Keratinocyte (primary cell): ENCODE results near the gene EYS. TPM values are rescaled to one million over a fixed set of nuclear protein-coding genes. Genes with fewer than 3 reads are reported as not detected.

Source experiments
- DNase-seq: peaks from one replicate; pipeline ENCODE4 v3.0.0-alpha.2; 2011; ENCODE audit warnings: low read depth, missing footprints, low spot score
- FAIRE-seq: peaks from 2 replicates; lab custom pipeline; 2011; peaks lifted over from hg19 to GRCh38; lab: Jason Lieb, UNC
- H2AFZ ChIP-seq: 2 replicates; pipeline ENCODE4 v1.6.0; 2012; ENCODE audit warnings: low read length, control low read depth, inconsistent platforms; ENCODE audit not compliant: control insufficient read depth
- H3K27ac ChIP-seq: 2 replicates; pipeline ENCODE4 v1.5.1; 2011; ENCODE audit warnings: low read length; ENCODE audit not compliant: control insufficient read depth, insufficient read depth
- H3K27me3 ChIP-seq: 3 replicates; pipeline ENCODE4 v1.6.0; 2011; ENCODE audit warnings: low read length; ENCODE audit not compliant: control insufficient read depth, insufficient read depth; ENCODE audit errors: extremely low read depth
- H3K36me3 ChIP-seq, 2 experiments: 2 replicates in 1 of 2; 3 replicates in 1 of 2; pipeline ENCODE4 v1.5.1; 2011; ENCODE audit warnings: low read length in 2 of 2, mild to moderate bottlenecking in 1 of 2; ENCODE audit not compliant: control insufficient read depth in 2 of 2, insufficient read depth in 2 of 2; ENCODE audit errors: extremely low read depth in 1 of 2
- H3K4me1 ChIP-seq: 3 replicates; pipeline ENCODE4 v1.5.1; 2011; ENCODE audit warnings: low read length; ENCODE audit not compliant: control insufficient read depth, insufficient read depth; ENCODE audit errors: extremely low read depth
- H3K4me2 ChIP-seq: 3 replicates; pipeline ENCODE4 v1.6.0; 2011; ENCODE audit warnings: low read depth, low read length; ENCODE audit not compliant: control insufficient read depth, insufficient read depth; ENCODE audit errors: extremely low read depth
- H3K4me3 ChIP-seq, 3 experiments: fragments of 200-600 bp in 1 of 3; sonication (generic) in 1 of 3; 2 replicates in 2 of 3; 3 replicates in 1 of 3; pipeline ENCODE4 v1.5.1; 2011 to 2016; ENCODE audit warnings: low read length in 3 of 3, mild to moderate bottlenecking in 3 of 3, control low read depth in 2 of 3, inconsistent platforms in 1 of 3, low read depth in 1 of 3, mixed read lengths in 1 of 3, mixed run types in 1 of 3, moderate library complexity in 1 of 3; ENCODE audit not compliant: control insufficient read depth in 2 of 3, insufficient read depth in 2 of 3; ENCODE audit errors: extremely low read depth in 1 of 3
- H3K79me2 ChIP-seq: 2 replicates; pipeline ENCODE4 v1.6.0; 2012; ENCODE audit warnings: low read length; ENCODE audit not compliant: control insufficient read depth, insufficient read depth
- H3K9ac ChIP-seq: 3 replicates; pipeline ENCODE4 v1.6.0; 2011; ENCODE audit warnings: low read length; ENCODE audit not compliant: control insufficient read depth, insufficient read depth; ENCODE audit errors: extremely low read depth
- H3K9me1 ChIP-seq: 3 replicates; pipeline ENCODE4 v1.6.0; 2011; ENCODE audit warnings: low read length; ENCODE audit not compliant: control insufficient read depth, insufficient read depth; ENCODE audit errors: extremely low read depth
- H3K9me3 ChIP-seq: 2 replicates; pipeline ENCODE4 v1.5.1; 2012; ENCODE audit warnings: low read depth, low read length; ENCODE audit not compliant: control insufficient read depth
- H4K20me1 ChIP-seq: 3 replicates; pipeline ENCODE4 v1.6.0; 2011; ENCODE audit warnings: low read length; ENCODE audit not compliant: control insufficient read depth, insufficient read depth; ENCODE audit errors: extremely low read depth
- EZH2 ChIP-seq: IDR thresholded peaks from one replicate; pipeline ENCODE4 v1.6.1; 2012; ENCODE audit warnings: inconsistent platforms, mild to moderate bottlenecking, low read length, moderate library complexity
- dilution Hi-C: fragments of 300-500 bp; cut with MboI; formaldehyde crosslinking; loops from one replicate; pipeline ENCODE4 v1.7.0; 2020; ENCODE audit warnings: low sequenced_read_pairs; ENCODE audit not compliant: extremely low pct_ligation_motif_present
- polyA plus RNA-seq, 5 experiments: library from polyadenylated mRNA; depleted of rRNA in 3 of 5; stranded (reverse) in 3 of 5; stranded (forward) in 1 of 5; unstranded in 1 of 5; fragments of >200 nt; gene quantifications; 1 replicate in 1 of 5; 2 replicates in 3 of 5; 3 replicates in 1 of 5; pipeline versions ENCODE4 v1.2.1 to v1.2.3, GENCODE V29; 2011 to 2012; ENCODE audit warnings: missing spikeins in 2 of 5, low read depth in 1 of 5, low replicate concordance in 1 of 5
- TF ChIP-seq, protein P1 (sequence below), 3 experiments: IDR thresholded peaks in 1 of 3; conservative IDR thresholded peaks in 1 of 3; optimal IDR thresholded peaks in 1 of 3; 2 replicates in 2 of 3; 3 replicates in 1 of 3; pipeline versions ENCODE3 to v1.5.1; 2011; ENCODE audit warnings: low read length in 3 of 3, mild to moderate bottlenecking in 3 of 3, moderate library complexity in 2 of 3, control low read depth in 1 of 3, inconsistent platforms in 1 of 3; ENCODE audit not compliant: insufficient read depth in 2 of 3; ENCODE audit errors: extremely low read depth in 1 of 3

The EYS gene
- polyA plus RNA-seq, 1 donor (not counting 4 experiments of a cell fraction or from before 2014, with no cell fraction given) = 0.34 TPM

DNA sequence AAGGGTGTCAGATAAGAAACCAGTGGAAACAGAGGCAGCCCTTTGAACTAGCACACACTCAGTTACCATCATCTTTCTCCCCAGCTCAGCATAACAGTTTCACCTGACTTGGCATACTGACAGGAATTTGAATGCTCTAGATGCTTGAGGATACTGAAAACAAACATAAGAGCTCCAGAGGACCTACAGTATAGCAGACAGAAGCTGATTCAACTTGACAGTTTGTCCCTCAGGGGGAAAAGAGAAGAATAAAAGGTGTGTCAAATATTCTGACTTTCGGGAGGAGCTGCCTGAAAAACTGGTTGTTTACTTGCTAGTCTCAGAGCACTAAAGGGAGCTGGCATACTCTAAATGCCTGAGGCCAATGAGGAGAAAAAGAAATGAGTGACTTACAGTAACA, 35.1 kb downstream of the EYS start:
- H3K27ac ChIP-seq = no peak overlapping the region
- no peak for FAIRE-seq
- TF ChIP-seq, protein P1, sequence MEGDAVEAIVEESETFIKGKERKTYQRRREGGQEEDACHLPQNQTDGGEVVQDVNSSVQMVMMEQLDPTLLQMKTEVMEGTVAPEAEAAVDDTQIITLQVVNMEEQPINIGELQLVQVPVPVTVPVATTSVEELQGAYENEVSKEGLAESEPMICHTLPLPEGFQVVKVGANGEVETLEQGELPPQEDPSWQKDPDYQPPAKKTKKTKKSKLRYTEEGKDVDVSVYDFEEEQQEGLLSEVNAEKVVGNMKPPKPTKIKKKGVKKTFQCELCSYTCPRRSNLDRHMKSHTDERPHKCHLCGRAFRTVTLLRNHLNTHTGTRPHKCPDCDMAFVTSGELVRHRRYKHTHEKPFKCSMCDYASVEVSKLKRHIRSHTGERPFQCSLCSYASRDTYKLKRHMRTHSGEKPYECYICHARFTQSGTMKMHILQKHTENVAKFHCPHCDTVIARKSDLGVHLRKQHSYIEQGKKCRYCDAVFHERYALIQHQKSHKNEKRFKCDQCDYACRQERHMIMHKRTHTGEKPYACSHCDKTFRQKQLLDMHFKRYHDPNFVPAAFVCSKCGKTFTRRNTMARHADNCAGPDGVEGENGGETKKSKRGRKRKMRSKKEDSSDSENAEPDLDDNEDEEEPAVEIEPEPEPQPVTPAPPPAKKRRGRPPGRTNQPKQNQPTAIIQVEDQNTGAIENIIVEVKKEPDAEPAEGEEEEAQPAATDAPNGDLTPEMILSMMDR (optimal IDR thresholded peaks at IDR 0.05 in 1 of 3, IDR thresholded peaks at IDR 0.05 in 1 of 3, conservative IDR thresholded peaks at IDR 0.05 in 1 of 3; ENCODE audit: extremely low read depth in 1 of 3, insufficient read depth in 2 of 3, low read length in 3 of 3) = no peak
- TF ChIP-seq EZH2 = no peak

DNA sequence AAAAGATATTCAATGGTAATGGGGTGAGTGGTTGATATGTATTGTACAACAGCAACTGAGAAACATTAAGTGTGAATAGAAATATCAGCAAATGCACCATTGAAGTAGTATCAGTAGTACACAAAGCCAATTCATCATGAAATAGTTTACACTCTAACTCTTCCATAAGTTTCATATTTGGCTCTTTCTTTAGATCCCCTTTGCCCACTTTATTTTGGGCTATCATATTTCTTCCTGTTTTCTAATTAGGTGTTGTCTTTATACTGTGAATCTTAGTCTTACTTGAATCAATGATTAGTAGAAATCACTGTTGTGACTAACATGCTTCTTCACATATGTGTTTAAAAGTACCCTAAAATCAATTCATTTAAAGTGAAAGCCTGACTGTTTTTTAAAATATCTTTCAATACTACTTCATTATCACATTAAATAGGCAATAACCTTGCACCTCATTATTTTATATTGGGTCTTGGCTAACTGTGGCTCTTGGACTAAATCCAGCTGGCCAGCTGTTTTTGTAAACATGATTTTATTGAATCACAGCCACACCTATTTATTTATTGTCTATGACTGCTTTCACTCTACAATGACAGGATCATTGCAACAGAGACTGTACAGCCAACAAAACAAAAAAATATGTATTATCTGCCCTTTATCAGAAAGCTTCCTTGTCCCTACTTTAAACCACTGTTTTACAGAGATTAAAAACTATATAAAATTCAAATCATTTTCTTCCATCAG, 38.9 kb downstream of the EYS start:
- Histone ChIP-seq H3K9ac (no peak overlapping the region), H3K4me3 (no peak overlapping the region), H2AFZ (no peak overlapping the region), H3K4me1 (no peaks in the 10 kb centered on the region), H3K9me3 (no peaks in the 10 kb centered on the region), H3K4me2 (no peak overlapping the region), H4K20me1 (no peaks in the 10 kb centered on the region), H3K27me3 (no peaks in the 10 kb centered on the region), H3K9me1 (no peaks in the 10 kb centered on the region), H3K27ac (no peak overlapping the region), H3K79me2 (no peaks in the 10 kb centered on the region), H3K36me3 (no peaks in the 10 kb centered on the region)
- DNase-seq = no peak
- TF ChIP-seq, protein P1 (optimal IDR thresholded peaks at IDR 0.05 in 1 of 3, IDR thresholded peaks at IDR 0.05 in 1 of 3, conservative IDR thresholded peaks at IDR 0.05 in 1 of 3; ENCODE audit: extremely low read depth in 1 of 3, insufficient read depth in 2 of 3, low read length in 3 of 3) = no peak
- TF ChIP-seq EZH2 = no peak
- dilution Hi-C loops = no loop called here
- FAIRE-seq = no peak

More for the DNA sequence above, 35.1 kb downstream of the EYS start:
- no peaks in the 10 kb centered on the region for H3K9me3 ChIP-seq
- H3K27me3 ChIP-seq = no peaks in the 10 kb centered on the region
- no peak overlapping the region for H3K9ac ChIP-seq
- H3K4me2 ChIP-seq = no peak overlapping the region
- dilution Hi-C loops = no loop called here
- no peaks in the 10 kb centered on the region for H3K4me1 ChIP-seq
- H3K36me3 ChIP-seq = no peaks in the 10 kb centered on the region
- no peaks in the 10 kb centered on the region for H3K79me2 ChIP-seq
- H2AFZ ChIP-seq = no peak overlapping the region
- H4K20me1 ChIP-seq = no peaks in the 10 kb centered on the region
- H3K4me3 ChIP-seq = no peak overlapping the region
- H3K9me1 ChIP-seq = no peaks in the 10 kb centered on the region
- DNase-seq = no peak
